ENCODE data around the gene TRIO.

DNA sequence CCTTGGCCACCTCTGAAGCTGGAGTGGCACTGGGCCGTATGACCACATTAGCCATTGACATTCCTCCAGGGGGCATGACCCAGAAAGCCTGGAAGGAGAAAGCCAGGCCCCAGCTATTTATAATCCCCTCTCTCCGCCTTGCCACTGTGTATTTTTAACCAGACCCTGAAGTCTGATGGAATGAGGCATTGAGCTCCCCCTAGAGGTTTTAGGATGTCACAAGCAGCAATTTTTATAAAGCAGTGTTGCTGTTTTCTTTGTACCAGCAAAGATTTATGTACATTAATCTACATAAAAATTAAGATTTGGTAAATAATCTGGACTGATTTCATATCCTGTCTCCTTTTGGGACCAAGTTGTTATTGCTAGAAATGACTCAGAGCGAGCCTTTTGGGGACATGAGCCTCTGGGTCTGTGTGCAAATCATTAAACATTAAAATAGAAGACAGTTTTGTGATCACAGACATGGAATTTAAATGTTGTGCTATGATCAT is 127.1 kb downstream of the TRIO start:
- TF ChIP-seq, protein P1, sequence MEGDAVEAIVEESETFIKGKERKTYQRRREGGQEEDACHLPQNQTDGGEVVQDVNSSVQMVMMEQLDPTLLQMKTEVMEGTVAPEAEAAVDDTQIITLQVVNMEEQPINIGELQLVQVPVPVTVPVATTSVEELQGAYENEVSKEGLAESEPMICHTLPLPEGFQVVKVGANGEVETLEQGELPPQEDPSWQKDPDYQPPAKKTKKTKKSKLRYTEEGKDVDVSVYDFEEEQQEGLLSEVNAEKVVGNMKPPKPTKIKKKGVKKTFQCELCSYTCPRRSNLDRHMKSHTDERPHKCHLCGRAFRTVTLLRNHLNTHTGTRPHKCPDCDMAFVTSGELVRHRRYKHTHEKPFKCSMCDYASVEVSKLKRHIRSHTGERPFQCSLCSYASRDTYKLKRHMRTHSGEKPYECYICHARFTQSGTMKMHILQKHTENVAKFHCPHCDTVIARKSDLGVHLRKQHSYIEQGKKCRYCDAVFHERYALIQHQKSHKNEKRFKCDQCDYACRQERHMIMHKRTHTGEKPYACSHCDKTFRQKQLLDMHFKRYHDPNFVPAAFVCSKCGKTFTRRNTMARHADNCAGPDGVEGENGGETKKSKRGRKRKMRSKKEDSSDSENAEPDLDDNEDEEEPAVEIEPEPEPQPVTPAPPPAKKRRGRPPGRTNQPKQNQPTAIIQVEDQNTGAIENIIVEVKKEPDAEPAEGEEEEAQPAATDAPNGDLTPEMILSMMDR (IDR thresholded peaks at IDR 0.05): peak; percentile 67 to 93 (median 86)
- no peak for TF ChIP-seq POLR2A (IDR thresholded peaks at IDR 0.05)
